Measurements from ENCODE around the gene IGSF3.

The IGSF3 gene

DNA sequence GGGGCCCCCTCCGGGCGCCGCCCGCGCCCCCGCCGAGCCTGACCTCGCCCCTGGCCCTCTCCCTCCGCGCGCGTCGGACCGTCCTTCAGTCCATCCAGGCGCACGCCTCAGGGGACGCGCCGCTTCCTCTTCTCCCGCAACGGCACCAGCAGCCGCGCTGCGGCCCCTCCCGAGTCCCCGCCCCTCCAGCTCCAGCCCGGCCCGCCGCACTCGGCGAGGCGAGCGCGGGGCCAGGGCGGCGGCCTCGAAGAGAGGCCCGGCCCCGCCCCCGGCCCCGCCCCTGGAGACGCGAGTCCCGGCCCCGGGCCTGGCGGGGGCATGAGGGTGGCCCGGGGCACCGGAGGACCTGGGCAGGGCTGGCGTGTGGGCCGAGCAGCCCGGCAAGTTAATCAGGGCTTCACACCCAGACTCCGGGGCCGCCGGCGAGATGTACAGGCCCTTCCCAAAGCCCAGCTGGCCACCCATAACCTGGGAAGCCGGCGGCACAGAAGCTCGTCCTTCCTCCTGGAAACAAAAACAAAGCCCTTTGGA is at the start of gene IGSF3:
Gene IGSF3, minus strand, starts transcription at position 159 of the 531 bp plus-strand sequence. CDS start 1,407 bp downstream, outside the sequence.
- peak in 1 of 2 donors; percentile 14 for DNase-seq

GRCh38 chr1:116717318-116717717 is 49.8 kb upstream of the IGSF3 start:
- no peak for DNase-seq

DNA sequence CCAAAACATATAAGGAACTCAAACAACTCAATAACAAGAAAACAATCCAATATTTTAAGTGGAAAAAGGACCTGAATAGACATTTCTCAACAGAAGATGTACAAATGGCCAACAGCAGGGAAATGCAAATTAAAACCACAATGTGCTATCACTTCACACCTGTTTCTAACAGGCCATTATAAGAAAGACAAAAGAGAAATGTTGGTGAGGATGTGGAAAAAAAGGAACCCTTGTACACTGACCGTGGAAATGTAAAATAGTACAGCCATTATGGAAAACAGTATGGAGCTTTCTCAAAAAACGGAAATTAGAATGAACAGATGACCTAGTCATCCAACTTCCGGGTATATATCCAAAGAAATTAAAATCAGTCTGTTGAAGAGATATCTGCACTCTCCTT is 48.9 kb upstream of the IGSF3 start:
- DNase-seq = no peak

DNA sequence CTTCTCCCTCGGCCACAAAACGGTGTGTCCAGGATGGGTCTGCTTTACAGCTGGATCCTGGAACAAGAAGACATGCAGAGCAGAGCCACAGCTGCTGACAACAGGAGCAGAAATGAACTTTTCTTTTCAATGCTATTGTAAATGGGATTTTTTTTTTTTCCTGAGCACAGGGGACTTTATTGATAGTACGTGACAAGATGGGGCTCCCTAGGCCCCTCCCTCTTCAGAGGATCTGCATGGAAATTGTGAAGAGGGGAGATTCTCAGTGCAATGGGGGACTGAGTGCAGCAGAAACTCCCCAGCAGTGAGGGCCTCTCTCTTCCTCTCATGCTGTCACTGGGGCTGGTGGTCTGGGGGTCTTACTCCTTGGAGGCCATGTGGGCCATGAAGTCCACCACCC is 45.9 kb upstream of the IGSF3 start:
- DNase-seq = no peak

DNA sequence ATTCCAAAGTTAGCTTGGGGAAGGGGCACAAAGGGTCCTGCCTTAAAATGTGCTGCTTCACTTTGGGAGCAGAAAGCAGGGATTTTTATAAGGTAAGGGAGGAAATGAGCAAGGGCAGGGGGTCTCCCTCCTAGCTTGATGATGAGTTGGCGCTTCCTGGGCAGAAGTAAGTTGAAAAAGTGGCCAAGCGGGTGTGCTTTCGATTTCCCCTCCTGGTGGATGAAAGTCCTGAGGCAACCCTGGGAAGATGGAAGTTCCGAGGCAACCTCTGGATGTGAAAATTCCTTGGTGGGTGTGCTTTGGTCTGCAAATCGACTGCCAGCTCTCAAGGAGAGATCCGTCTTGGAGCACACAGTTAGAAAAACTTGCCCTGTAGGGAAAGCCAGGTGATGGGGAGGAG is 45.0 kb upstream of the IGSF3 start:
- no peak for DNase-seq

DNA sequence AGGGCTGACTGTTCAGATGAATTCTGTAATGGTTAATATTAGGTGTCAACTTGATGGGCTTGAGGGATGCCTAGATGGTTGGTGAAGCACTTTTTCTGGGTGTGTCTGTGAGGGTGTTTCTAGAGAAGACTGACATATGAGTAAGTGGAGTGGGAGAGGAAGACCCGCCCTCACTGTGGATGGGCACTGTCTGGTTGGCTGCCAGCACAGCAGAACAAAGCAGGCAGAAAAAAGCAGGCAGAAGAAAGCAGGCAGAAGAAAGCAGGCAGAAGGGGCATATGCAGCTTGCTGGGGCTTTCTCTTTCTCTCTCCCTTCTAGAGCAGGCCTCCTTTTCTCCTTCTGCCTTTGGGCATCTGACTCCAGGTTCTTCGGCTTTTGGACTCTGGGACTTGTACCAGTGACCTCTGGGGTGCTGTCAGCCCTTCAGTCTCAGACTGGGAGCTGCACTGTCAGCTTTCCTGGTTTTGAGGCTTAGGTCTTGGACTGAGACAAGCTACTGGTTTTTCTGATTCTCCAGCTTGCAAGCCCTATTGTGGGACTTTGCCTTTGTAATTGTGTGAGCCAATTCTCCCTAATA is 43.8 kb upstream of the IGSF3 start:
- no peak for DNase-seq

DNA sequence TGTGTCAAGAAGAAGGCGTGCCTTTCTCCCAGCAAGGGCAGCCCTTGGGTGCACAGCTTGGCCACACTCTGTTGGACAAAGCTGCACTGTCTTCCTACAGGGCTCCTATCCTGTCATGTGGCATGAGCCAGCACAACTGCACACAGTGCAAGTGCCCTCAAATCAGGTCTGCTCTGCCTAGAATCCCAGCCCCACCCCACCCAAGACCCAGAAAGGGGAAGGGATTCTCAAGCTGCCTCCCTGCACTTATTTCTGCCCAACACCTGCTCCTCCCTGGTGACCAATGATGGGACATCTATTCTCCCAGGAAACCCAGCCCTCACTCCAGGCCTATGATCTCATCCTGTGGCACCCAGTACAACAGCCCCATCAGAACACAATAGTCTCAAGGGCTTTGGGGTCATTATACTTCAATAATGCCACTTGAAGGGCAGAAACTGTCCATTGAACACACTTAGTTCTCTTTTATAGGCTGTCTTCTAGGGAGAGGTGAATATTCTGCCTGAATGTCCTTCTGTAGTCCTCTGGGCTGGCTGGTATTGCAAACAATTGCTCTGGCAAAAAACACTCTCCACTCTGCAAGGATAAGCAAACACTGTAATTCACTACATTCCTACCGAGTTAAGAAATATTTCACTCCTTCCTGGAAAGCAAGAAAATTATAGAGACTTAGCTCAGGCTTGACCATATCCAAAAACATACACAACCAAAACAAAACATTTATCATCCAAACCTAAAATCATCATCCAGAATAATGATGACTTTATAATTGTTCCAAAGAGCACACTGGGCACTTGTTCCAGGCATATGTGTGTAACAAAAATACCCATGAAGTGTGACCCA is 43.1 kb upstream of the IGSF3 start:
- DNase-seq = no peak

- no peak for DNase-seq
Measured at GRCh38 chr1:116709666-116710167, 42.2 kb upstream of the IGSF3 start.

GRCh38 chr1:116708255-116708900 is 40.8 kb upstream of the IGSF3 start:
- DNase-seq = no peak

DNA sequence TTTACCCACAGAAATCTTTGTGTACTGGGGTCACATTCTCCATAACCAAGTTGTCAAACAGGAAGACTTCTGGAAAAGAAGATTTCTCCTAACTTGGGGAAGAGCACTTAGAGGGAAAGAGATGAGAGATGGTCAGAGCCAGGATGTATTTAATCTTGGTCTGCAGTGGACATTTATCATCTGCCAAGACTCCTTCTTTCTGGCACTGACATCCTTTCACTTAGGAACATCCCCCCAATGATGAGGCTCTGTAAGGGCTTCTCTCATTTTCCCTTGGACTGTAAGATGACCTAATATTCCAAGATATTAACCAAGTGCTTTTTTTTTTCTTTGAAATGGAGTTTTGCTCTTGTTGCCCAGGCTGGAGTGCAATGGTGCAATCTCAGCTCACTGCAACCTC is 39.3 kb upstream of the IGSF3 start:
- DNase-seq = no peak

DNA sequence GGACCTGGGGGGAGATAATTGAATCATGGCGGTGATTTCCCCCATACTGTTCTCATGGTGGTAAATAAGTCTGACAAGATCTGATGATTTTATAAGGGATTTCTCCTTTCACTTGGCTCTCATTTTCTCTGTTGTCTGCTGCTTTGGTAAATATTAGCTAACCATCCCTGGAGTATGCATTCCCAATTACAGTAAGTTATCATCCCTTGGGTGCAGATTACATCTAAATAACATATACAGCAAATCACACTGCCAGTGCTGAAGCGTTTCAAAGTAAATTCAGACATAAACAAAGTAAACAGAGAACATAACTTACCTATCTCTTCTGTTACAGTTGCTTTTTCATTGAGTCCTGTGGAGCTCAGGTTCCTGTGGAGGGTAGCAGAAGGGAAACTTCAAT is 38.6 kb upstream of the IGSF3 start:
- DNase-seq = no peak

GRCh38 chr1:116704278-116704677 is 36.7 kb upstream of the IGSF3 start:
- DNase-seq = no peak

- no peak for DNase-seq
Measured at GRCh38 chr1:116699605-116700004, 32.1 kb upstream of the IGSF3 start.

- no peak for DNase-seq
Measured at GRCh38 chr1:116698244-116698595, 30.7 kb upstream of the IGSF3 start.

- DNase-seq = no peak
Measured at GRCh38 chr1:116697548-116698243, 30.2 kb upstream of the IGSF3 start.

GRCh38 chr1:116694524-116694923 is 27.0 kb upstream of the IGSF3 start:
- DNase-seq = no peak

- DNase-seq = no peak
Measured at GRCh38 chr1:116693759-116694480, 26.4 kb upstream of the IGSF3 start.

DNA sequence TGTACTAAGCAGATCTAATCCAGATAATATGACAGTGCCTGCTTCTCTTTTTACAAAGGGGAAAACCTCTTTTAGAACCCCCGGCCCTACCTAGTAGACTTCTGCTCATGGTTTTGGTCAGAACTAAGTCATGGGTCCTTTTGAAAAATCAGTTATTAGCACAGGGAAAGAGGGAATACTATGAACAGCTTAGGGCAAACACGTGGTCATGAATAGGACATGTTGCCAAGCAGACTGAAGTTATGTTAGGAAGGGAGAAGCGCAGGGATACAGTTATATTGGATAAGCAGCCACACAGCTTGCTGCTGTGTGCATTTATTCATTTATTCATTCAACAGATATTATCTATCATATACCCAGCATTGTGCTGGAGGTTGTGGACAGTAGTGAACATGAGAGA is 25.3 kb upstream of the IGSF3 start:
- DNase-seq = no peak

DNA sequence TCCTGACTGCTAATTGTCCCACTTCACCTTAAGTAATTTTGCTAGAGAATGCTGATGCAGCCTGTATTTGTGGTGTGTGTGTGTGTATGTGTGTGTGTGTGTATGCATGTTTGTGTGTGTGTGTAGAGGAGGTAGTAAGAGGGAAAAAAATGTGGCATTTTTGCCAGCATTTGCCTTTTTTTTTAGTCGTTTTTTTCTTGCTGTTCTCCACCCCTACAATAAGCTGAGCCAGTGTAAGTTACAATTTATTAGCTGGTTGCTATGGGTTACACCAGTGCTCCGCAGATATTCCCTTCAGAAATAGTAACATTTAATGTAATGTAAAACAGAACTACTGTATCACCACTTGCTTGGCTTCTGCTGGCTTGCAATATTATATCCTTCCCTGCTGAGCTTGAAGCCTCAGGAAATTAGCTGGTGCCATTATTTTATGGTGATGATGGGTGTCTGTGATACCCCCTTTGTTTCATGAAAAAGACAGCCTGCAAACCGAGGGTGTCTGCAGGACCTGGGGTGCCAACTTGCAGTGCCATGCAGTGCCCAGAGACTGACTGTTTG is 23.4 kb upstream of the IGSF3 start:
- no peak for DNase-seq

DNA sequence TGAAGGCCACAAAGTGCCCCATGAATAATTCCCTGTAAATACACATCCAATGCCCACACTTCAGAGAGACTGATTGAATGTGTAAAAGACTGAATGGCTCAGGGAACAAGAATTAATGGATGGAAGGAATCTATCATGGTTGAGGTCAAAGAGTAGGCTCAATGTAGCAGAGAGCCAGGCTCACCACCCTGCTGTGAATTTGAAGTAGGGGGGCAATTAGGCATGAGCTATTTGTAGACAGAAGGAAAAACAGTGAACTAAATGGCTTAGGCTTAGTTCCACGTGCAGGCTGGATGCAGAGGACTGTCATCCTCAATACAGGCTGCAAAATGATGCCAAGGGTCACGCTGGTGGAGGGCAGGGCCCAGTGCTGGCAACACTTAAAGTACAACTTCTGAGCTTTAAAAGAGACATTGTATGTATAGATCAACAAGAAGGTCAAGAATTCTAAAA is 22.9 kb upstream of the IGSF3 start:
- DNase-seq = no peak

DNA sequence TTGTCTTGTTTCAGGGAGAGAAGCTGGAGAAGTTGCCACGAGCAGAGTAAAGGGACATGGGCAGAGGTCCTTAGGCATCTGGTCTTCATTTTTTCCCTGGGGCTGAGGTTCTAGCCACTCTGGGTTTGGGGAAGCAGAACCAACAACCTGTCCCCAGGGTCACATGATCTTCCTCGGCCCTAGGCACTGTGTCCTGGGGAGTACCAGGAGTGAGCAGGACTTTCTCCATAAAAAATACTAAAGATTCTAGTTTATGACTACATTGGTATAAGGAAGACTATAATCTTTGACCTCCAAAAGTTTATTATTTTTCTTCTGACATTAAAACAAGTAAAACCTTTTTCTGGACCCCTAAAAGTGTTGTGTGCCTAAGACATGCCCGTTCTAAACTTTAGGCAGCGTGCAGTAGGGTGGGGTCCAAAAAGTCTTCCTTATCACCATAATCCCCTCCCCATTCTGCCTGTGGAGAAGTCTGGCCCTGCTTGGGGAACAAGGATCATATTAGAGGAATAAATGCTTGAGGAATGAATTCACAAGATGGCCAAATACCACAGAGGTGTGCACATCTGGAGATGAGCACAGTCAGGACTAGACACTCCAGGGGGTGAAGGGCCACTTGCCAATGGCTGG is 19.3 kb upstream of the IGSF3 start:
- DNase-seq = no peak
